ENCODE results near the gene CSF2.

Gene CSF2

DNA sequence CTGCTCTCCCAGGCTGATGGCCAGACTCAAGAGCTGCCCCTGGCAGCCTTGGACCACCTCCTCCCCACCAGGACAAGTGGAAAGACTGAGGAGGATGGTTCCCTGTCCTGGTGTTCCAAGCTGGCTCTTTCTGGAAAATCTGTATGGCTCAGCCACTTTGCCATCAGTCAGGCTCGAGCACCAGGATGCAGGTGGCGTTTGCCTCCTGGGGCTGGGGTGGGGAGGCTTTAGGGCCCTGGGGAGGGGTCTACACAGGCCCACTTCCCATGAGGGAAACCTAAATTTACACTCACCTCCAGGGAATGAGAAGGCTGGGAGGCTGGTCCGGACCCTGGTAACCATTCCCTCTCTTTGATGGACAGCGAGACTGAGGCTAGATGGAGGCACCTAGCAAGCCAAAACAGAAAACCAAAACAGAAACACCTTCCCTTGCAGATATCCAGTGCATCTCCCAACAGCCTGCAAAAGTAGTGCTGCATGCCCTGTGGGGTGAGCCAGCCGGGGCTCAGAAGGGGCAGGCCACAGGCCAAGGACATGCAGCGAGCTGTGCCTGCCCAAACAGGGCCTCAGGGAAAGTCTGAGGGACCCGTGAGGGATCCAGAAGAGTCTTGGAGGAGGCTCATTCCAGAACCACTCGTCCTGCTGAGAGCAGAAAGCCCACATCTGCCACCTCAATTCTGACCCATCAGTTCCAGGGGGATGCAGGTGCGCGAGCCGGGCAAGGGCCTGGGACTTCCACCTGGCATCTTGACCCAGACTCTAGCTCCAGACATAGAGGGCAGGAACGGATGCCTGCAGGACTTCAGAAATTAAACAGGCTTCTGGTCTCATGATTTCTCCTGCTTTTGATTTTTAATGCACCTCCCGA, 5.4 kb upstream of the CSF2 start:
- no peak for DNase-seq (ENCODE audit: low read depth in 2 of 2)

GRCh38 chr5:132069561-132069960, 4.0 kb upstream of the CSF2 start:
- no peak for DNase-seq (ENCODE audit: low read depth in 2 of 2)

- DNase-seq (ENCODE audit: low read depth in 2 of 2) = no peak
Observed at GRCh38 chr5:132069994-132070393, 3.6 kb upstream of the CSF2 start.

DNA sequence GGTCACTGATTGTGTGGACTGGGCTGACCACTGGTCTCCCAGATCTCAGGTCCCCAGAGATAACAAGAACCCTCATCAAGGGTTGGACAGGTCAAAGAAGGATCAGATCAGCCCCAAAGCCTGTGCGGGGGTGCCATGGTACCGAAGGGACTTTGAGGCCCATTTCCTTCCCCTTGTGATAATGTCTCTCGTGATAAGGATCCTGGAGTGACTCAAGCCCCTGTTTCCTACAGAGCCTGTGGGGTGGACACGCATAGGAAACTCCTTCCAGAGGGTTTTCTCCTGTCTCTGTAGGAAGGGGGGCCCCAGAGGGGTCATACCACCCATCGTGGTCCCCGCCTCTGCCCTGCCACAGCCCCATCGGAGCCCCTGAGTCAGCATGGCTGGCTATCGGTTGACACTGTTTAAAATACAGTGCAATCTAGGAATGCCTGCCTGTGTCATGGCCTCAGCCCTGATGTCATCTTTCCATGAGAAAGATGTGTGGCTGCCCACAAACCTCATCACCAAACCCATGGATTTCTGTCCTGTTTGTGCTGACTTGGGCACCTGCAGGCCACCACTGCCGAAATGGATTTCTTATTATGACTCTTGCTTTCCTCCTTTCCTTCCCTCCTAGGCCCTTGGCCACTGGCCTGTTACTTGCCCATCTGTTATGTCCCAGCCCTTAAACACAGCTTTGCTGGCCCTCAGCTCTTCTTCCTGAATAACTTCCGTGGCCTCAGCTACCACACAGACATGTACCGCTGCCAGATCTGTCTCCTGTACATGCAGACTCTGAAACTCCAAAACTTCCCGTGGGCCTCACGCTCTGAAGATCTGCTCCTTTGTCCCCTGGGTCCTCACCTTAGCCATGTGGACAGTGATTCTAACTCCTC, 2.9 kb upstream of the CSF2 start:
- DNase-seq (ENCODE audit: low read depth in 2 of 2) = no peak

GRCh38 chr5:132071338-132071707, 2.3 kb upstream of the CSF2 start:
- no peak for DNase-seq (ENCODE audit: low read depth in 2 of 2)

- no peak for DNase-seq (ENCODE audit: low read depth in 2 of 2)
Observed at GRCh38 chr5:132072070-132072469, 1.5 kb upstream of the CSF2 start.

GRCh38 chr5:132072528-132072927, 1.1 kb upstream of the CSF2 start:
- DNase-seq (ENCODE audit: low read depth in 2 of 2) = no peak

GRCh38 chr5:132074091-132074771, 642 bp downstream of the CSF2 start:
- DNase-seq (ENCODE audit: low read depth in 2 of 2) = no peak

- no peak for DNase-seq (ENCODE audit: low read depth in 2 of 2)
Observed at GRCh38 chr5:132074772-132075718, 1.5 kb downstream of the CSF2 start.

DNA sequence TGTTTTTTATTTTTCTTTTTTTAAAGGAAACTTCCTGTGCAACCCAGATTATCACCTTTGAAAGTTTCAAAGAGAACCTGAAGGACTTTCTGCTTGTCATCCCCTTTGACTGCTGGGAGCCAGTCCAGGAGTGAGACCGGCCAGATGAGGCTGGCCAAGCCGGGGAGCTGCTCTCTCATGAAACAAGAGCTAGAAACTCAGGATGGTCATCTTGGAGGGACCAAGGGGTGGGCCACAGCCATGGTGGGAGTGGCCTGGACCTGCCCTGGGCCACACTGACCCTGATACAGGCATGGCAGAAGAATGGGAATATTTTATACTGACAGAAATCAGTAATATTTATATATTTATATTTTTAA, 2.1 kb downstream of the CSF2 start:
- no peak for DNase-seq (ENCODE audit: low read depth in 2 of 2)

DNA sequence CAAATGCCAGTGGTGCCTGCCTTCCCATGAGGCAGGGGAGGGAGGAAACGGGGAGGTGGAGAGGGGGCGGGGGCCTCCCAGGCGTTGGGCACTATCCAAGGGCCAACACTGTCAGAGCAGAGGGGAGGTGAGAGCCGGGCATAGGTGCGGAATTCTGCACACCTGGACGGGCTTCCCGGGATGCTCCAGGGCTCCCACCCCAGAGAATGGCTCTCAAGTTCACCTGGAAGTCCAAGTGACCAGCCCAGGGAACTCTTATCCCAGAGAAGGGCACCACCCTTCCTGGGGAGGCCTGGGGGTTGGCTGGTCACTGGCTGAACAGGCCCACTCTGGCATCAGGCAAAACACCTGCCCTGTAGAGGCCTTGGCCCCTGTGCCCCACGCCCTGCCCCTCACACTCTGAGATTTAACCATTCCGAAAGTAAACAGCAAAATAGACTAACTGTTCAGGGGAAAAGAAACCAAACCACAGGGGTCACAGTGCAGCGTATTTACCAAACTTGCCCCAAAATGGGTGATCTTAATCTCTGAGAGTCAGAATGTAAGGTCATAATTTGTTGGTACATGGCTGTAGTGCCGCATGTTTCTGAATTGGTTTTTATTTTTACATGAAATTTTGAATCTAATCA, 2.7 kb downstream of the CSF2 start:
- no peak for DNase-seq (ENCODE audit: low read depth in 2 of 2)

GRCh38 chr5:132076983-132077382, 3.4 kb downstream of the CSF2 start:
- DNase-seq (ENCODE audit: low read depth in 2 of 2) = no peak

- no peak for DNase-seq (ENCODE audit: low read depth in 2 of 2)
Observed at GRCh38 chr5:132079081-132079480, 5.5 kb downstream of the CSF2 start.

DNA sequence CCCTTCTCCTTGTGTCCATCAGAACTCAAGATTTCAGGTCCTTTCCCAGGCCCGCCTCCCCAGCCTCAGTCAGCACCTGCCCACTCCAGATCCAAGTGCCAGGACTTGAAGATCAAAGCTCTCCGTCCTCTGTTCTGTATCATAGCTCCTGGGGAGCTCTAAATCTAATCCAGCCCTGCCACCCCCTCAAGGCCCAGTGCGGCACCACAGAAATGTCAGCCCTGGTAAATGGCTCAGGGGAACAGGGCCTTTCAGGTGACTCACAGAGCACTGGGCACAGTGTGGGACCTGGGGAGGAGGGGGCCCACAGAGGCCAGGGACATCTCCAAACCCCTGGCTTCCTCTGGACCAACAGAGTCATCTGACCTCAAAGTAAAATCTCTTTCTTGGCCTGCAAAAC, 6.0 kb downstream of the CSF2 start:
- DNase-seq (ENCODE audit: low read depth in 2 of 2) = no peak

DNA sequence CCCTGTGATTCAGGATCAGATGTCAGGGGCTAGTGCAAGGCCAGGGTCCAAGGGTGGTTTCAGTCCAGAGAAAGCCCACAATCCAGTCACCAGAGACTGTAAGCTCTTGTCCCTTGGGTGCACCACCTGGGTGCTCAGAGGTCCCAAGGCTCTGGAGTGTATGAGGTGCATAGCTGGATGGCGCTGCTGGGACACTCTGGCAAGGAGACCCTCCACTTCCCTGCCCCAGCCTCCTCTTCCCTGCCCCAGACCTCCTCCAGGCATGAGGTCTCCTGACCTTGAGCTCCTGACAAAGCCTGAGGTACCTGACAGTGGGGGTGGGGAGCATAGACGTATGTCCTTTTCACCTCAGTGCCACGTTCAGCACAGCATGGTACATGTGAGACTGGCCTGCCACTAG, 7.0 kb downstream of the CSF2 start:
- DNase-seq (ENCODE audit: low read depth in 2 of 2) = no peak

GRCh38 chr5:132081458-132081857, 7.9 kb downstream of the CSF2 start:
- no peak for DNase-seq (ENCODE audit: low read depth in 2 of 2)

GRCh38 chr5:132082329-132083023, 8.9 kb downstream of the CSF2 start:
- DNase-seq (ENCODE audit: low read depth in 2 of 2) = no peak

GRCh38 chr5:132083071-132083678, 9.6 kb downstream of the CSF2 start:
- DNase-seq (ENCODE audit: low read depth in 2 of 2) = no peak

DNA sequence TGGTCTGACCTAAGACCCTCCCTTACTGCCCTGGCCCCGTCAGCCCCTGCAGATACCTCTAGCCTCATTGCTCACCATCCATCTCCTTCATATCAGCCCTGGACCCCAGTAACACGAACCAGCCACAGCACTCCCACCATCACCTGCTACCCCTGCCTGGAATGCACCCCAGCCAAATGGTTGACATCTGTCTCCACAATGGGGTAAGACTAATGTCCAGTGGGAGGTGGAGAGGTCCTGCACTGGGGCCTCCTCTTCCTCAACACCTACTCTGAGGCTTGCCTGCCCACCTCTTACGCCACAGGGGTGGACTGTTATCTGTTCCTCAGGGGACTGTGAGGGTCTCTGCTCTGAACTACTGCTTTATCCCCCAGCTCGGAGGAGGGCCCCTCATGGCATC, 12.1 kb downstream of the CSF2 start:
- DNase-seq (ENCODE audit: low read depth in 2 of 2) = no peak

DNA sequence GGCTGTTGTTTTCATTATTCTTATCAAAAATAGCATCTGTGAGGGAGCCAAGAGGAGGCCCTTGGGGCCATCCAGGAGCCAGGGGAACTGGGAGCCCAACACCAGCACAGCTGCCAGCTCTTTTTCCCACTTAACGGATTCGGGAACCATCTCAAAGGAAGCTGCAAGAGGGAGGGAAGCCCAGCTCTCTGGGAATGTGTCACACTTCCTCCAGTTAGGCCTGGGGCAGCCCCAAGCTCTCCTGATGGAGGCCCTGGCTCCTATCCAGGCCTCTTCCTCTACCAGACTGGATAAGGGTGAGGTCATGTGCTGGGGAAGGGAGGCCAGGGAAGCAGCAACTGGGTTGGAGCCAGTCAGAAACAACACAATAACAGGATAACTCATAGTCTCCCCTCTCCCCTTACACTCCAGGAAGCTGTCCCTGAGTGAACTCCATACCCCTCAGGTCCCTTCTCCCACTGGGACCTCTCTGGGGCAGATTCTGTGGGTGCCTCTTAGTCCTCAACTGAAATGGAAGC, 12.7 kb downstream of the CSF2 start:
- DNase-seq (ENCODE audit: low read depth in 2 of 2) = no peak
